ENCODE measurements around the gene TNIK. TPM values are rescaled to one million over a fixed set of nuclear protein-coding genes. Genes with fewer than 3 reads are reported as not detected.

Gene TNIK
- total and polyA plus RNA-seq, 2 donors from 2014 or later, result 3.6 to 48.9 TPM

DNA sequence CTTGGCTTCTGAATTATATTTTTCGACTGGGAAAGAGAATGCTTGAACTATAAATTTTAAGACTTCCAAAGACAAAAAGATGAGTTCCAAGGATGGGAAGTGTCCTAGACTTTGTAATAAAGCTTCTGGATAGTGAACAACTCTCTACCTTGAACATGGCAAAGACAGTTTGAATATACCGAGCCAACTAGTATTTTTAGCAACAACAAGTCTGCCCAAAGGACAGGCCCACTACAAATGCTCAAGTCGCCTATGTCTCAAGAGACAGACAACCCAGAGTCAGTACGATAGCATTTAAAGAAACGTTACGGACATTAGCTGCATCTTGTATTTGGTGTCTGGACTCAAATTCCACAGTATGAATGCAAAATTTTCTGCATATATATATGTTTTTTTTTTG, 258.4 kb downstream of the TNIK start:
- Histone ChIP-seq H3K9ac (ENCODE audit: low read length in 3 of 3) (no peak overlapping the region), H3K36me3 (ENCODE audit: control insufficient read depth in 2 of 3, insufficient read depth in 3 of 3, low read length in 3 of 3) (no peaks in the 10 kb centered on the region), H3K27me3 (ENCODE audit: control insufficient read depth, insufficient read depth, low read length) (no peaks in the 10 kb centered on the region), H3K4me1 (ENCODE audit: control insufficient read depth in 2 of 3, insufficient read depth in 2 of 3, low read depth in 1 of 3, low read length in 3 of 3) (no peaks in the 10 kb centered on the region), H3K4me3 (ENCODE audit: low read length in 3 of 3) (no peak overlapping the region), H3K9me3 (ENCODE audit: control insufficient read depth in 2 of 3, insufficient read depth in 1 of 3, low read length in 3 of 3) (no peaks in the 10 kb centered on the region), H3K27ac (ENCODE audit: low read depth in 2 of 2, low read length in 2 of 2) (no peak overlapping the region)
- FAIRE-seq (no peak), DNase-seq (no peak)
- TF ChIP-seq, protein P1, sequence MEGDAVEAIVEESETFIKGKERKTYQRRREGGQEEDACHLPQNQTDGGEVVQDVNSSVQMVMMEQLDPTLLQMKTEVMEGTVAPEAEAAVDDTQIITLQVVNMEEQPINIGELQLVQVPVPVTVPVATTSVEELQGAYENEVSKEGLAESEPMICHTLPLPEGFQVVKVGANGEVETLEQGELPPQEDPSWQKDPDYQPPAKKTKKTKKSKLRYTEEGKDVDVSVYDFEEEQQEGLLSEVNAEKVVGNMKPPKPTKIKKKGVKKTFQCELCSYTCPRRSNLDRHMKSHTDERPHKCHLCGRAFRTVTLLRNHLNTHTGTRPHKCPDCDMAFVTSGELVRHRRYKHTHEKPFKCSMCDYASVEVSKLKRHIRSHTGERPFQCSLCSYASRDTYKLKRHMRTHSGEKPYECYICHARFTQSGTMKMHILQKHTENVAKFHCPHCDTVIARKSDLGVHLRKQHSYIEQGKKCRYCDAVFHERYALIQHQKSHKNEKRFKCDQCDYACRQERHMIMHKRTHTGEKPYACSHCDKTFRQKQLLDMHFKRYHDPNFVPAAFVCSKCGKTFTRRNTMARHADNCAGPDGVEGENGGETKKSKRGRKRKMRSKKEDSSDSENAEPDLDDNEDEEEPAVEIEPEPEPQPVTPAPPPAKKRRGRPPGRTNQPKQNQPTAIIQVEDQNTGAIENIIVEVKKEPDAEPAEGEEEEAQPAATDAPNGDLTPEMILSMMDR (IDR thresholded peaks at IDR 0.05; ENCODE audit: borderline replicate concordance, extremely low read depth, insufficient read depth), result no peak
- intact Hi-C loops (cut with DNase I), result no loop called here

DNA sequence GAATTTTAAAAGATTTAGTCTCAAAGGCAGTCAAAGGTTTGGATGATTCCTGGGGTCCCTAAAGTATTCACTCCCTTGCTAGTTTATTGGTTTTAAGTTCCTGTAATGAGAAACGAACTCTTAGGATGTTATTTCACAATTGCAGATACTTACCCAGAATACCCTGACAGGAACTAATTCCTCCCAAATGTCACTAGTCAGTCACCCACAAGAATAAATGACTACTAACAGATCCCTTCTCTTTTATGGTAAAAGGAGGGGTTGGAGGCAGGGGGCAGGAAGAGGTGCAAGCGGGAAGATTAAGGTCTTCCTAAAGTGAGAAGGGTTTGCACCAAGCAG, 259.5 kb downstream of the TNIK start:
- H3K9me3 ChIP-seq (ENCODE audit: control insufficient read depth in 2 of 3, insufficient read depth in 1 of 3, low read length in 3 of 3), result no peaks in the 10 kb centered on the region
- H3K4me3 ChIP-seq (ENCODE audit: low read length in 3 of 3), result no peak overlapping the region
- no peaks in the 10 kb centered on the region for H3K36me3 ChIP-seq (ENCODE audit: control insufficient read depth in 2 of 3, insufficient read depth in 3 of 3, low read length in 3 of 3)
- DNase-seq, result no peak
- H3K27ac ChIP-seq (ENCODE audit: low read depth in 2 of 2, low read length in 2 of 2), result no peak overlapping the region
- TF ChIP-seq, protein P1 (IDR thresholded peaks at IDR 0.05; ENCODE audit: borderline replicate concordance, extremely low read depth, insufficient read depth), result no peak
- intact Hi-C loops (cut with DNase I), result no loop called here
- FAIRE-seq, result no peak
- no peaks in the 10 kb centered on the region for H3K4me1 ChIP-seq (ENCODE audit: control insufficient read depth in 2 of 3, insufficient read depth in 2 of 3, low read depth in 1 of 3, low read length in 3 of 3)
- H3K9ac ChIP-seq (ENCODE audit: low read length in 3 of 3), result no peak overlapping the region
- H3K27me3 ChIP-seq (ENCODE audit: control insufficient read depth, insufficient read depth, low read length), result no peaks in the 10 kb centered on the region

DNA sequence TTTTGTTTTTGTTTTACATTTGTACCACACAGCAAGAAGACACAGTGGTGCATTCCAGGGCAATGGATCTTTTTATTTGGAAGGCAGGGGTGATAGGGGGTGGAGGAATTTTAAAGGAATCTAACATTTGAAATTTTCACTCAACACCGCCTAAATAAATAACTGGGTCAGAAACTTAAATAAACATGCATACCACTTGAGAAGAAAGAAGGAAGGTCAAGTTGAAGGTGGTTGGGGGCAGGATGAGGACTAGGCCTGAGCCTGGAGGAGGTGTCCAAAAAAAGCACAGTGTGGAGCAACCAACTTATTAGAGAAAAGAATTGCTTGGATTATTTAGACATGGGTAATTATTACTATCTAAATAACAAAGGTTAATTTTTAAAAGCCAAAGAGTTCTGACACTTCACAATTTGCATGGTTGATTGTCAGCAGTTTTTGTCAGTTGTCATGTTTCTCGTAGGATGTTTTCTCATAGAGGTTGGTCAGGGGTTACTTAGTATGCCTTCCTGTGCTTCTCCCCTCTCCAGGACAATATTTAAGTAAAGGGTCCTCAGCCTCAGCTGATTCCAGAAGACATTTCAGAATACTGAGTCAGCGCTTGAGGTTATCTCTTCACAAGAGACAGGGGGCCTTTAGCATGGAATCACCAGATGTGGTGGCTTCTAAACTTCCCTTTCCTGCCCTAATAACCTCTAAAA, 260.0 kb downstream of the TNIK start:
- intact Hi-C loops (cut with DNase I), result no loop called here
- no peaks in the 10 kb centered on the region for H3K4me1 ChIP-seq (ENCODE audit: control insufficient read depth in 2 of 3, insufficient read depth in 2 of 3, low read depth in 1 of 3, low read length in 3 of 3)
- TF ChIP-seq, protein P1 (IDR thresholded peaks at IDR 0.05; ENCODE audit: borderline replicate concordance, extremely low read depth, insufficient read depth), result no peak
- no peak for FAIRE-seq
- no peak for DNase-seq
- no peak overlapping the region for H3K4me3 ChIP-seq (ENCODE audit: low read length in 3 of 3)
- no peaks in the 10 kb centered on the region for H3K9me3 ChIP-seq (ENCODE audit: control insufficient read depth in 2 of 3, insufficient read depth in 1 of 3, low read length in 3 of 3)
- no peaks in the 10 kb centered on the region for H3K27me3 ChIP-seq (ENCODE audit: control insufficient read depth, insufficient read depth, low read length)
- H3K9ac ChIP-seq (ENCODE audit: low read length in 3 of 3), result no peak overlapping the region
- no peaks in the 10 kb centered on the region for H3K36me3 ChIP-seq (ENCODE audit: control insufficient read depth in 2 of 3, insufficient read depth in 3 of 3, low read length in 3 of 3)
- H3K27ac ChIP-seq (ENCODE audit: low read depth in 2 of 2, low read length in 2 of 2), result no peak overlapping the region

DNA sequence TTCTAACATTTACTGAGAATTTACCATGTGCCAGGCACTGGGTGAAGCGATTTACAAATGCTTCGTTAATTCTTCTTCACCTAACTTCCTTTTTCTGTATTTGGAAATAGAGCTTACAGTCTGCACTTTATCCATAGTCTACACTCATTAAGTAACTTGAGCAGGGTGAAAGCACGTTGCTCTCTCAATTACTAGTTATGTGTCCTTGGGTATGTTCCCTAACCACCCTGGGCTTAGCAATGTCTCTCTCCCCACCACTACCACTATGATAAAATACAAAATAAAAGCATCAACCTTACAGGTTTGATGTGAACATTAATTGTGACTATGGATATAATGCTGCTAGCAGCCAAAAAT, 260.8 kb downstream of the TNIK start:
- FAIRE-seq (no peak), DNase-seq (no peak)
- intact Hi-C loops (cut with DNase I), result no loop called here
- H3K27ac ChIP-seq (ENCODE audit: low read depth in 2 of 2, low read length in 2 of 2), result no peak overlapping the region
- no peak overlapping the region for H3K4me3 ChIP-seq (ENCODE audit: low read length in 3 of 3)
- no peak overlapping the region for H3K9ac ChIP-seq (ENCODE audit: low read length in 3 of 3)
- H3K27me3 ChIP-seq (ENCODE audit: control insufficient read depth, insufficient read depth, low read length), result no peaks in the 10 kb centered on the region
- no peaks in the 10 kb centered on the region for H3K9me3 ChIP-seq (ENCODE audit: control insufficient read depth in 2 of 3, insufficient read depth in 1 of 3, low read length in 3 of 3)
- no peaks in the 10 kb centered on the region for H3K4me1 ChIP-seq (ENCODE audit: control insufficient read depth in 2 of 3, insufficient read depth in 2 of 3, low read depth in 1 of 3, low read length in 3 of 3)
- TF ChIP-seq, protein P1 (IDR thresholded peaks at IDR 0.05; ENCODE audit: borderline replicate concordance, extremely low read depth, insufficient read depth), result no peak
- H3K36me3 ChIP-seq (ENCODE audit: control insufficient read depth in 2 of 3, insufficient read depth in 3 of 3, low read length in 3 of 3), result no peaks in the 10 kb centered on the region

Measured in kidney (tissue), 14 donors.